Natural killer cell (primary cell): ENCODE measurements around the gene ARID5B. TPM values are rescaled to one million over a fixed set of nuclear protein-coding genes. Genes with fewer than 3 reads are reported as not detected.

Experiments
- ATAC-seq, 3 donors: fragments of 150-1000 bp in 2 of 3; fragments of 200-7000 bp in 1 of 3; cut with Tn5 transposase; 1 replicate in 1 of 3; 2 replicates in 2 of 3; pipeline ENCODE4 v1.10.0; 2021; ENCODE audit warnings: mild to moderate bottlenecking in 2 of 3, moderate library complexity in 2 of 3
- DNase-seq, 2 donors: peaks; one replicate each; pipeline versions ENCODE4 v3.0.0 to v3.0.0-alpha.2; 2013 to 2021; ENCODE audit warnings: mixed read lengths in 1 of 2
- H3K27ac ChIP-seq: one replicate; pipeline ENCODE4 v1.5.1; 2013; ENCODE audit warnings: mild to moderate bottlenecking, low read length
- H3K27me3 ChIP-seq: one replicate; pipeline ENCODE4 v1.6.1; 2013; ENCODE audit warnings: low read length; ENCODE audit not compliant: control insufficient read depth, insufficient read depth
- H3K36me3 ChIP-seq: one replicate; pipeline ENCODE4 v1.6.1; 2013; ENCODE audit warnings: low read length; ENCODE audit not compliant: control insufficient read depth, insufficient read depth
- H3K4me1 ChIP-seq: one replicate; pipeline ENCODE4 v1.6.1; 2013; ENCODE audit warnings: low read length; ENCODE audit not compliant: control insufficient read depth, insufficient read depth
- H3K4me3 ChIP-seq: one replicate; pipeline ENCODE4 v1.5.1; 2013; ENCODE audit warnings: low read length
- H3K9me3 ChIP-seq: one replicate; pipeline ENCODE4 v1.6.1; 2013; ENCODE audit warnings: low read length; ENCODE audit not compliant: control insufficient read depth, insufficient read depth
- H3K27ac Mint-ChIP-seq, 2 donors: one replicate each; pipeline ENCODE4 v1.8.0; 2022; ENCODE audit warnings: mild to moderate bottlenecking in 2 of 2, mixed read lengths in 2 of 2, moderate library complexity in 1 of 2
- H3K27me3 Mint-ChIP-seq, 2 donors: one replicate each; pipeline ENCODE4 v1.8.0; 2022; ENCODE audit warnings: low read depth in 2 of 2, mixed read lengths in 2 of 2
- H3K36me3 Mint-ChIP-seq: one replicate; pipeline ENCODE4 v1.8.0; 2022; ENCODE audit warnings: mixed read lengths
- H3K4me1 Mint-ChIP-seq, 2 donors: one replicate each; pipeline ENCODE4 v1.8.0; 2022; ENCODE audit warnings: mixed read lengths in 2 of 2
- H3K4me3 Mint-ChIP-seq: one replicate; pipeline ENCODE4 v1.8.0; 2022; ENCODE audit warnings: mild to moderate bottlenecking, moderate library complexity, mixed read lengths
- H3K9me3 Mint-ChIP-seq, 2 donors: one replicate each; pipeline ENCODE4 v1.8.0; 2022; ENCODE audit warnings: mixed read lengths in 2 of 2
- CTCF ChIP-seq: fragments of 200-600 bp; IDR thresholded peaks from one replicate; pipeline ENCODE4 v1.8.0; 2022; ENCODE audit warnings: antibody characterized with exemption
- WGBS: methylation state at CpG from one replicate; pipeline ENCODE4 v1.1.7; 2013; ENCODE audit warnings: missing lambda C conversion rate; ENCODE audit not compliant: insufficient coverage; 5-methylcytosine and 5-hydroxymethylcytosine counted together
- intact Hi-C: fragments of 100-400 bp; cut with micrococcal nuclease; formaldehyde crosslinking; loops from one replicate; pipeline ENCODE4 v1.14.2; 2022
- total RNA-seq, 4 donors: library from RNA; stranded (reverse); fragments of 120-200 nt in 1 of 4; gene quantifications; one replicate each; pipeline versions ENCODE4 v1.2.3 to v1.2.4, GENCODE V29; 2013 to 2022

ARID5B gene
- total RNA-seq, 3 donors from 2014 or later (not counting 1 experiment from before 2014, with no cell fraction given), result 22.3 to 44.3 (median 31.3) TPM

GRCh38 chr10:62136931-62137330 lies 235.4 kb downstream of the ARID5B start:
- intact Hi-C loops, result no loop called here
- H3K27me3 ChIP-seq, result no peaks in the 10 kb centered on the region
- Mint-ChIP-seq H3K36me3 (no peaks in the 10 kb centered on the region), H3K27ac (no peak overlapping the region), H3K27me3 (no peaks in the 10 kb centered on the region), H3K4me3 (no peak overlapping the region), H3K4me1 (peaks cover 0 to 5% of the 10 kb centered on the region in 2 donors), H3K9me3 (no peaks in the 10 kb centered on the region)
- H3K4me1 ChIP-seq, result no peaks in the 10 kb centered on the region
- WGBS, result 80% methylated on average over 1 of the region's 3 CpGs
- peaks cover 4% of the 10 kb centered on the region for H3K9me3 ChIP-seq
- ATAC-seq (no peak), DNase-seq (no peak)
- H3K27ac ChIP-seq, result no peak overlapping the region
- TF ChIP-seq CTCF, result no peak
- no peaks in the 10 kb centered on the region for H3K36me3 ChIP-seq
- no peak overlapping the region for H3K4me3 ChIP-seq

Other genes starting within 250 kb of the ARID5B start
- not detected for gene CABCOCO1, start 238.8 kb upstream of the ARID5B start, total RNA-seq